Karpas-422 (cell line): ENCODE results near the gene POLR3GL. TPM values are rescaled to one million over a fixed set of nuclear protein-coding genes. Genes with fewer than 3 reads are reported as not detected.
A peak's percentile ranks its signal among the peaks of the same experiment; 100 is the strongest.

Source experiments
- DNase-seq: peaks from one replicate; pipeline ENCODE4 v3.0.0-alpha.2; 2015
- H2AFZ ChIP-seq: fragments of 200-600 bp; sonication (generic); 2 replicates; pipeline ENCODE4 v1.6.1; 2014; ENCODE audit warnings: antibody characterized with exemption, low read length, mixed read lengths
- H3K27ac ChIP-seq: fragments of 200-600 bp; sonication (generic); 2 replicates; pipeline ENCODE4 v1.5.1; 2014; ENCODE audit warnings: mild to moderate bottlenecking, low read length, moderate library complexity
- H3K27me3 ChIP-seq: fragments of 200-600 bp; sonication (generic); 2 replicates; pipeline ENCODE4 v1.6.1; 2014; ENCODE audit warnings: low read length, mixed read lengths
- H3K36me3 ChIP-seq: fragments of 200-600 bp; sonication (generic); 2 replicates; pipeline ENCODE4 v1.6.1; 2014; ENCODE audit warnings: low read length, mixed read lengths; ENCODE audit not compliant: insufficient read depth
- H3K4me1 ChIP-seq: fragments of 200-600 bp; sonication (generic); 2 replicates; pipeline ENCODE4 v1.6.1; 2014; ENCODE audit warnings: mild to moderate bottlenecking, low read length, mixed read lengths
- H3K4me2 ChIP-seq: fragments of 200-600 bp; sonication (generic); 2 replicates; pipeline ENCODE4 v1.6.1; 2014; ENCODE audit warnings: low read length, low read depth, mild to moderate bottlenecking; ENCODE audit not compliant: poor library complexity, severe bottlenecking
- H3K4me3 ChIP-seq: fragments of 200-600 bp; sonication (generic); 2 replicates; pipeline ENCODE4 v1.5.1; 2014; ENCODE audit warnings: mild to moderate bottlenecking, antibody characterized with exemption, low read length, mixed read lengths
- H3K79me2 ChIP-seq: fragments of 200-600 bp; sonication (generic); 2 replicates; pipeline ENCODE4 v1.6.1; 2014; ENCODE audit warnings: mild to moderate bottlenecking, low read length, mixed read lengths
- H3K9ac ChIP-seq: fragments of 200-600 bp; sonication (generic); 2 replicates; pipeline ENCODE4 v1.6.0; 2014; ENCODE audit warnings: low read length
- H3K9me2 ChIP-seq: fragments of 200-600 bp; sonication (generic), shearing (Covaris generic); replicated peaks from 2 replicates; pipeline ENCODE4 v1.6.0; 2014; ENCODE audit warnings: mild to moderate bottlenecking, low read length, moderate library complexity; ENCODE audit not compliant: insufficient read depth
- H3K9me3 ChIP-seq: fragments of 300-700, 200-600 bp; sonication (generic); 2 replicates; pipeline ENCODE4 v1.6.1; 2014; ENCODE audit warnings: low read length, mixed read lengths
- H4K20me1 ChIP-seq: fragments of 200-600 bp; sonication (generic); 2 replicates; pipeline ENCODE4 v1.6.1; 2014; ENCODE audit warnings: mild to moderate bottlenecking, antibody characterized with exemption, low read length, low read depth; ENCODE audit not compliant: insufficient read depth
- total RNA-seq: library from RNA; depleted of rRNA; stranded (reverse); fragments of >200 nt; shearing (Covaris generic); gene quantifications from 2 replicates; pipeline ENCODE4 v1.2.3, GENCODE V29; 2014; ENCODE audit warnings: low replicate concordance

Gene POLR3GL
- total RNA-seq, 1 experiment from 2014 or later: 34.7 TPM

DNA sequence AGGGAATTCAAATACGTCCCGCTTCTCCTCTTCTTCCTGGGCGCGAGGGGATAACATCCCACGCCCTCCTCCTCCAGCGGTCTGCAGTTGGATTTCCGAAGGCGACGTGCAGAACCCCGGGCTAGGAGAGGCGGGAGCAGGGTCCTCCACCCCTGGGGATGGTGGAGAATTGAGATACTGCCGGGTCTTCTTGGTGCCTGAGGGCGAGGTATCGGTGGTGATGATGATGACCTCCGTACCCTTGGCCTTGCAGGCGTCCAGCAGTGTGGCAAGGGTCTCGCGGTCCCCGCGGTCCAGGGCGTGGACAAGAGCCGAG lies 3.4 kb upstream of the POLR3GL start:
- DNase-seq: no peak

GRCh38 chr1:145961425-145962156 lies 2.9 kb upstream of the POLR3GL start:
- peak; percentile 94 for DNase-seq
- peak overlapping the region; percentile 94 for H3K4me2 ChIP-seq
- H3K4me1 ChIP-seq: peaks cover 61% of the 10 kb centered on the region
- peak overlapping the region; percentile 77 for H3K4me3 ChIP-seq
- H3K27ac ChIP-seq: peak overlapping the region; percentile 92
- no peaks in the 10 kb centered on the region for H3K27me3 ChIP-seq
- no peaks in the 10 kb centered on the region for H3K9me3 ChIP-seq
- peak overlapping the region; percentile 92 for H3K9ac ChIP-seq
- no peaks in the 10 kb centered on the region for H4K20me1 ChIP-seq
- no peaks in the 10 kb centered on the region for H3K9me2 ChIP-seq
- no peaks in the 10 kb centered on the region for H3K36me3 ChIP-seq
- no peak overlapping the region for H2AFZ ChIP-seq
- peaks cover 39% of the 10 kb centered on the region for H3K79me2 ChIP-seq

More for the DNA sequence above, 3.4 kb upstream of the POLR3GL start:
- Histone ChIP-seq H3K9ac (peak overlapping the region; percentile 92), H3K4me2 (peak overlapping the region; percentile 94), H2AFZ (no peak overlapping the region), H3K4me1 (peaks cover 66% of the 10 kb centered on the region), H3K27ac (peak overlapping the region; percentile 92), H3K9me3 (no peaks in the 10 kb centered on the region), H3K27me3 (no peaks in the 10 kb centered on the region), H3K36me3 (0 out of 2 replicates have a peak, but pooled peaks cover 1% of the 10 kb centered on the region), H4K20me1 (no peaks in the 10 kb centered on the region), H3K79me2 (peaks cover 45% of the 10 kb centered on the region), H3K9me2 (no peaks in the 10 kb centered on the region), H3K4me3 (peak overlapping the region; percentile 77)

DNA sequence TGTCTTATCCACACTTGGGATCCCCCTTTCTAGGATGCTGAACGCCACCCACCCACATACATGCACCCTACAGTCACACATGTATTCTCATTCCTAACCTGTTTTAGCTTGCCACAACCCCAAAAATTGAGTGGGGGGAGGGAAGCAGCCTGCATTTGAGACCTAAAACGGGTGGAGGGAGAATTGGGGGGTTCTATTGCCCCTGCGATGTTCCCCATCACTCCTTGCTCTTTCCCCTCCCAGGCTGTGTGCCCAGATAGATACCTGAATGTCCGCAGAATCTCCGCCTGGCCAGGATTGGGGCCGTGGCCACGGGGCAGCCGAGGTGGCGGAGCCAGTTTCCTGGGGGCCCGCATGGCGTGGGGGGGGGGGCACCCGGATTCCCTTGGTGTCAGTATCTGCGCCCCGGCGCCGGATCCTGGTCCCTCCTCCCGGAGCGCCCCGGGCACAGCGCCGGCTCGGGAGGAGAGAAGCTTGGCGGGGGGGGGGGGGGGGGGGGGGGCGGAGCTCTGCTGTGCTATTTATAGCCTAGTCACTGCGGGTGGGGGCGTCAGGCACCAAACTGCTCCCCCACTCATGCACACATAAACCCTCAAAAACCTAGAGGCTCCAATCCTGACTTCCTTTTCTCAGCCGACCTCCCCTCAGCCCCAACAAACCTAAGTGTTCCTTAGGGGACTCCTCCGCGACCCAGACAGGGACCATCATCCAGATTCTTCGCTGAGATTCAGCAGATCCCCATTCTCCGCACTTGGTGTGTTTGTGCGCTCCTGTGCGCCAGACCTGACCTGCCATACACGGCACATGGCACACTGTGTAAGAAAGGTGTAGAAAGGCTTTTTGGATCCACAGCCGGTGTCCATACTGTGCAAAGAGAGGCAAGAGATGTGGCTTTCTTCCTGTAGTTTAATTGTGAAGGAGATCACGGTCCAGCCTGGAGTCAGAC lies 2.1 kb upstream of the POLR3GL start:
- Histone ChIP-seq H3K36me3 (peaks cover 2% of the 10 kb centered on the region), H3K9ac (peak overlapping the region; percentile 92), H3K4me1 (peaks cover 59% of the 10 kb centered on the region), H3K4me3 (peak overlapping the region; percentile 77), H3K79me2 (peaks cover 35% of the 10 kb centered on the region), H2AFZ (no peak overlapping the region), H3K4me2 (peak overlapping the region; percentile 94), H3K27ac (peak overlapping the region; percentile 92), H4K20me1 (no peaks in the 10 kb centered on the region), H3K27me3 (no peaks in the 10 kb centered on the region), H3K9me2 (no peaks in the 10 kb centered on the region), H3K9me3 (peaks cover 2% of the 10 kb centered on the region)
- DNase-seq: peak; percentile 85

- Histone ChIP-seq H3K4me3 (peak overlapping the region; percentile 77), H3K36me3 (peaks cover 5% of the 10 kb centered on the region), H3K27me3 (no peaks in the 10 kb centered on the region), H3K4me1 (peaks cover 55% of the 10 kb centered on the region), H3K9me2 (no peaks in the 10 kb centered on the region), H3K9me3 (peaks cover 5% of the 10 kb centered on the region), H3K27ac (peak overlapping the region; percentile 92), H3K79me2 (peaks cover 42% of the 10 kb centered on the region), H3K4me2 (peak overlapping the region; percentile 94), H3K9ac (peak overlapping the region; percentile 92), H2AFZ (no peak overlapping the region), H4K20me1 (no peaks in the 10 kb centered on the region)
- peak; percentile 70 for DNase-seq
Observed at GRCh38 chr1:145963265-145964019, 1.0 kb upstream of the POLR3GL start.

DNA sequence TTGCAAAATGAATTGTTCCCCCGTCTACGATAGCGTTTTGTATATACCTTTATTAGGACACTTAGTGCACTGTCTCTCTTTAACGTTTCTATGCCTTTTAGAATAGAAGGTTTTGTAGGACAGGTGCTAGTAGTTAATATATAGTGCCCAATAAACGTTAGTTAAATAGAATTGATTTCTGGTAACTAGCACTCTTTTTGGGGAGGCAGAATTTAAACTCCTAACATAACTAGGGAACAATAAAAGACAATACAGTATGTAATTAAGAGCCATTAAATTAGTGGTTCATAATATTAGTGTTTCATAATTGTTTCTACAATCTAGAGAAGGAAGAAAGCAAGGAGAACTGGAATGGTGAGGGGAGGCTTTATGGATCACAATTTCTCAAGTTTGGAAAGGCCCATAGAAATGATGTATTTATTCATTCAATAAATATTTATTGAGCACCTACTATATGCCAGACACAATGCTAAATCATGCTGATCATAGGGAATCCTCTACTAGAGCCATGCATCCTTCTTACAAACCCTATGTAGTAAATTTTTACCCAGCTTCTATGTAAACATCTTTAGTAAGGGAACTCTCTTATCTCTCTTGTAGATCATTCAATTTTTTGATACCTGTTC lies 742 bp downstream of the POLR3GL start:
- Histone ChIP-seq H3K36me3 (peaks cover 5% of the 10 kb centered on the region), H4K20me1 (no peaks in the 10 kb centered on the region), H3K4me2 (peak overlapping the region; percentile 94), H3K9me2 (no peaks in the 10 kb centered on the region), H3K27me3 (no peaks in the 10 kb centered on the region), H2AFZ (0 out of 2 replicates have a peak overlapping the region, but pooled peaks have one; percentile 8), H3K4me3 (peak overlapping the region; percentile 77), H3K79me2 (peaks cover 42% of the 10 kb centered on the region), H3K9me3 (peaks cover 5% of the 10 kb centered on the region), H3K9ac (peak overlapping the region; percentile 92), H3K4me1 (peaks cover 37% of the 10 kb centered on the region), H3K27ac (peak overlapping the region; percentile 92)
- no peak for DNase-seq

DNA sequence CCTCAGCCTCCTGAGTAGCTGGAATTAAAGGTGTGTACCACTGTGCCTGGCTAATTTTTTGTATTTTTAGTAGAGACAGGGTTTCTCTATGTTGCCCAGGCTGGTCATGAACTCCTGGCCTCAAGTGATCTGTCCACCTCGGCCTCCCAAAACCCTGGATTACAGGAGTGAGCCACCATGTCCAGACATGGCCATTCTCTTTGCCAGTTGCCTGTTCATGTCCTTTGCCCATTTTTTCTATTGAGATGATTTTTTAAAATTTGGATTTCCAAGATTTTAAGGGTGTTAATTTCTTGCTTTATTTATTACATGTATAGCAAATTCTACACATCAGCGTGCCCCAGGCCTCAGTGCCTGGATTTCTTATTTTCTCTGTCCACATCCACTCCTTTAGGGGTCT lies 2.8 kb downstream of the POLR3GL start:
- Histone ChIP-seq H3K9me3 (peaks cover 5% of the 10 kb centered on the region), H3K27me3 (no peaks in the 10 kb centered on the region), H3K4me2 (no peak overlapping the region), H4K20me1 (no peaks in the 10 kb centered on the region), H3K4me3 (no peak overlapping the region), H3K36me3 (peaks cover 5% of the 10 kb centered on the region), H3K9ac (no peak overlapping the region), H2AFZ (no peak overlapping the region), H3K27ac (no peak overlapping the region), H3K4me1 (peaks cover 22% of the 10 kb centered on the region), H3K9me2 (no peaks in the 10 kb centered on the region), H3K79me2 (peaks cover 28% of the 10 kb centered on the region)
- DNase-seq: no peak

DNA sequence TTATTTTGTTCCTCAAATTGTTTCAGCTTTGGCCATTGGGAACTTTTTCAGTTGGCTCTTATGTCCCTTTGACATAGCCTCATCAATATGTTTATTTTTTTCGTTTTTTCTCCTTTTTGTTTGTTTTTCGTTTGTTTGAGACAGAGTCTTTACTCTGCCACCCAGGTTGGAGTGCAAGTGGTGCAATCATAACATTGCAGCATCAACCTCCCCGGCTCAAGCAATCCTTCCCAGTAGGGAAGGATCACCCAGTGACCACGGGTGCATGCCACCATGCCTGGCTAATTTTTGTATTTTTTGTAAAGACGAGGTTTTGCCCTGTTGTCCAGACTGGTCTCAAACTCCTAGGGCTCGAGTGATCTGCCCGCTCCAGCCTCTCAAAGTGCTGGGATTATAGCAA lies 8.1 kb downstream of the POLR3GL start:
- no peak for DNase-seq
- Histone ChIP-seq H3K9ac (no peak overlapping the region), H3K4me3 (no peak overlapping the region), H3K36me3 (peaks cover 1% of the 10 kb centered on the region), H3K4me1 (peaks cover 7% of the 10 kb centered on the region), H4K20me1 (no peaks in the 10 kb centered on the region), H3K9me2 (no peaks in the 10 kb centered on the region), H3K9me3 (peaks cover 1% of the 10 kb centered on the region), H3K4me2 (no peak overlapping the region), H3K27ac (no peak overlapping the region), H2AFZ (no peak overlapping the region), H3K27me3 (no peaks in the 10 kb centered on the region), H3K79me2 (peaks cover 15% of the 10 kb centered on the region; the same call in 1 of the 2 replicates)
